OCI-LY3 (cell line): ENCODE measurements around the gene GP2.

Experiments
- CTCF ChIP-seq: fragments of 200-600, 300-600 bp; sonication (generic); IDR thresholded peaks from 2 replicates; pipeline ENCODE4 v1.5.1; 2014; ENCODE audit warnings: antibody characterized with exemption, low read length, low read depth
- EZH2phosphoT487 ChIP-seq: fragments of 200-600 bp; shearing (Covaris generic); IDR thresholded peaks from 2 replicates; pipeline ENCODE4 v1.6.1; 2018; ENCODE audit warnings: antibody characterized with exemption, mixed run types, low read depth

GRCh38 chr16:20331635-20332034 lies 4.3 kb upstream of the GP2 start:
- TF ChIP-seq CTCF (no peak), EZH2phosphoT487 (no peak)
